ENCODE measurements around the gene SLC2A1. TPM values are rescaled to one million over a fixed set of nuclear protein-coding genes. Genes with fewer than 3 reads are reported as not detected.

SLC2A1 gene
- total and polyA plus RNA-seq, 11 donors: 10.6 to 196 (median 29.9) TPM

GRCh38 chr1:42934541-42935312 lies 23.9 kb downstream of the SLC2A1 start:
- H3K4me1 ChIP-seq: peaks cover 0 to 87% (median 16%) of the 10 kb centered on the region in 12 donors
- TF ChIP-seq CTCF (IDR thresholded peaks at IDR 0.05): no peak
- no peak for TF ChIP-seq POLR2A (IDR thresholded peaks at IDR 0.05)
- no peaks in the 10 kb centered on the region for H3K9me3 ChIP-seq
- WGBS, 4 donors: 87 to 90% (median 87%) methylated on average over 16 to 20 of the region's 20 CpGs
- no peak for ATAC-seq
- H3K4me3 ChIP-seq: no peak overlapping the region
- intact Hi-C loops (cut with DNase I): no loop called here
- peak overlapping the region in 1 of 12 donors; percentile 65 for H3K27ac ChIP-seq
- peaks cover 0 to 15% (median 6%) of the 10 kb centered on the region in 9 donors for H3K36me3 ChIP-seq
- no peaks in the 10 kb centered on the region for H3K27me3 ChIP-seq
- DNase-seq: no peak

- Histone ChIP-seq H3K27ac (peak overlapping the region in 1 of 12 donors; percentile 94), H3K9me3 (no peaks in the 10 kb centered on the region)
Observed at GRCh38 chr1:42933610-42934491, 24.8 kb downstream of the SLC2A1 start.

GRCh38 chr1:42933060-42933586 lies 25.5 kb downstream of the SLC2A1 start:
- H3K4me3 ChIP-seq: no peak overlapping the region
- H3K27me3 ChIP-seq: no peaks in the 10 kb centered on the region
- TF ChIP-seq CTCF (IDR thresholded peaks at IDR 0.05) (no peak), POLR2A (IDR thresholded peaks at IDR 0.05) (no peak)
- peaks cover 0 to 74% (median 12%) of the 10 kb centered on the region in 12 donors for H3K4me1 ChIP-seq
- WGBS, 4 donors: 90 to 95% (median 91%) methylated on average over 5 of the region's 5 CpGs
- no peak for ATAC-seq
- DNase-seq: no peak
- H3K36me3 ChIP-seq: peaks cover 0 to 30% (median 21%) of the 10 kb centered on the region in 9 donors
- H3K27ac ChIP-seq: peak overlapping the region in 1 of 12 donors; percentile 94
- H3K9me3 ChIP-seq: no peaks in the 10 kb centered on the region
- intact Hi-C loops (cut with DNase I): no loop called here

More at GRCh38 chr1:42933610-42934491, 24.8 kb downstream of the SLC2A1 start:
- H3K27me3 ChIP-seq: no peaks in the 10 kb centered on the region
- no peak for TF ChIP-seq CTCF (IDR thresholded peaks at IDR 0.05)
- TF ChIP-seq POLR2A (IDR thresholded peaks at IDR 0.05): no peak
- H3K4me1 ChIP-seq: peaks cover 0 to 81% (median 15%) of the 10 kb centered on the region in 12 donors
- intact Hi-C loops (cut with DNase I): no loop called here
- no peak for DNase-seq
- 82 to 87% (median 87%) methylated on average over 9 of the region's 9 CpGs for WGBS, 4 donors
- H3K4me3 ChIP-seq: no peak overlapping the region
- no peak for ATAC-seq
- H3K36me3 ChIP-seq: peaks cover 0 to 23% (median 15%) of the 10 kb centered on the region in 9 donors
